ENCODE data around the gene RETN. TPM values are rescaled to one million over a fixed set of nuclear protein-coding genes. Genes with fewer than 3 reads are reported as not detected.

RETN gene
- total and polyA plus RNA-seq, 2 experiments from 2014 or later, result not detected

DNA sequence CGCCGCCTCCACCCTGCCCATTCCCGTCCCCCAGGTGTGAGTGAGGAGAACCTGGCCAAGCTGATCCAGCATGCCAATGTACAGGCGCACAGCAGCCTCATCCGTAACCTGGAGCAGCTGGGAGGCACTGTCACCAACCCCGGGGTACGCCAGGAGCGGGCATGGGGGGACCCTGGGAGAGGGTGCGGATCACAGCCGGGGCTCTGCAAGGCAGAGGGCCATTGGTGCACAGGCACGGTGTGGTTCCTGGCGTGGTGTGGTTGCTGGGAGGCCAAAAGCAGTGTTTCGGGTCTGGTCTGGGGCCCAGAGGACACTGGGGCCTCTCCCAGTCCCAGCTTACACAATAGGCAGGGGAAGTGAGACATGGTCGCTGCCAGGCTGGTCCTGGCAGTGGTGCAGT lies 23.7 kb upstream of the RETN start:
- no peak for ATAC-seq
- no peaks in the 10 kb centered on the region; the same call in 1 of the 2 replicates for H4K20me1 ChIP-seq (replicated peaks; ENCODE audit: insufficient read depth)
- DNase-seq (ENCODE audit: low spot score), result no peak
- no peaks in the 10 kb centered on the region for H3K4me1 ChIP-seq (ENCODE audit: insufficient read depth)
- no peak overlapping the region for H3K4me2 ChIP-seq
- Mint-ChIP-seq H3K36me3 (ENCODE audit: low read depth) (peaks cover 3% of the 10 kb centered on the region; the same call in 1 of the 3 replicates), H3K9me3 (no peaks in the 10 kb centered on the region), H3K27ac (no peak overlapping the region), H3K4me3 (no peak overlapping the region), H3K27me3 (ENCODE audit: insufficient read depth, low read depth, poor library complexity) (peaks cover 10% of the 10 kb centered on the region), H3K4me1 (no peaks in the 10 kb centered on the region)
- H3K79me2 ChIP-seq (replicated peaks; ENCODE audit: insufficient read depth), result no peaks in the 10 kb centered on the region
- H3K9me2 ChIP-seq (ENCODE audit: insufficient read depth), result no peaks in the 10 kb centered on the region
- no peak for TF ChIP-seq STAT1 (IDR thresholded peaks at IDR 0.05; ENCODE audit: unreplicated experiment)
- TF ChIP-seq, protein P1, sequence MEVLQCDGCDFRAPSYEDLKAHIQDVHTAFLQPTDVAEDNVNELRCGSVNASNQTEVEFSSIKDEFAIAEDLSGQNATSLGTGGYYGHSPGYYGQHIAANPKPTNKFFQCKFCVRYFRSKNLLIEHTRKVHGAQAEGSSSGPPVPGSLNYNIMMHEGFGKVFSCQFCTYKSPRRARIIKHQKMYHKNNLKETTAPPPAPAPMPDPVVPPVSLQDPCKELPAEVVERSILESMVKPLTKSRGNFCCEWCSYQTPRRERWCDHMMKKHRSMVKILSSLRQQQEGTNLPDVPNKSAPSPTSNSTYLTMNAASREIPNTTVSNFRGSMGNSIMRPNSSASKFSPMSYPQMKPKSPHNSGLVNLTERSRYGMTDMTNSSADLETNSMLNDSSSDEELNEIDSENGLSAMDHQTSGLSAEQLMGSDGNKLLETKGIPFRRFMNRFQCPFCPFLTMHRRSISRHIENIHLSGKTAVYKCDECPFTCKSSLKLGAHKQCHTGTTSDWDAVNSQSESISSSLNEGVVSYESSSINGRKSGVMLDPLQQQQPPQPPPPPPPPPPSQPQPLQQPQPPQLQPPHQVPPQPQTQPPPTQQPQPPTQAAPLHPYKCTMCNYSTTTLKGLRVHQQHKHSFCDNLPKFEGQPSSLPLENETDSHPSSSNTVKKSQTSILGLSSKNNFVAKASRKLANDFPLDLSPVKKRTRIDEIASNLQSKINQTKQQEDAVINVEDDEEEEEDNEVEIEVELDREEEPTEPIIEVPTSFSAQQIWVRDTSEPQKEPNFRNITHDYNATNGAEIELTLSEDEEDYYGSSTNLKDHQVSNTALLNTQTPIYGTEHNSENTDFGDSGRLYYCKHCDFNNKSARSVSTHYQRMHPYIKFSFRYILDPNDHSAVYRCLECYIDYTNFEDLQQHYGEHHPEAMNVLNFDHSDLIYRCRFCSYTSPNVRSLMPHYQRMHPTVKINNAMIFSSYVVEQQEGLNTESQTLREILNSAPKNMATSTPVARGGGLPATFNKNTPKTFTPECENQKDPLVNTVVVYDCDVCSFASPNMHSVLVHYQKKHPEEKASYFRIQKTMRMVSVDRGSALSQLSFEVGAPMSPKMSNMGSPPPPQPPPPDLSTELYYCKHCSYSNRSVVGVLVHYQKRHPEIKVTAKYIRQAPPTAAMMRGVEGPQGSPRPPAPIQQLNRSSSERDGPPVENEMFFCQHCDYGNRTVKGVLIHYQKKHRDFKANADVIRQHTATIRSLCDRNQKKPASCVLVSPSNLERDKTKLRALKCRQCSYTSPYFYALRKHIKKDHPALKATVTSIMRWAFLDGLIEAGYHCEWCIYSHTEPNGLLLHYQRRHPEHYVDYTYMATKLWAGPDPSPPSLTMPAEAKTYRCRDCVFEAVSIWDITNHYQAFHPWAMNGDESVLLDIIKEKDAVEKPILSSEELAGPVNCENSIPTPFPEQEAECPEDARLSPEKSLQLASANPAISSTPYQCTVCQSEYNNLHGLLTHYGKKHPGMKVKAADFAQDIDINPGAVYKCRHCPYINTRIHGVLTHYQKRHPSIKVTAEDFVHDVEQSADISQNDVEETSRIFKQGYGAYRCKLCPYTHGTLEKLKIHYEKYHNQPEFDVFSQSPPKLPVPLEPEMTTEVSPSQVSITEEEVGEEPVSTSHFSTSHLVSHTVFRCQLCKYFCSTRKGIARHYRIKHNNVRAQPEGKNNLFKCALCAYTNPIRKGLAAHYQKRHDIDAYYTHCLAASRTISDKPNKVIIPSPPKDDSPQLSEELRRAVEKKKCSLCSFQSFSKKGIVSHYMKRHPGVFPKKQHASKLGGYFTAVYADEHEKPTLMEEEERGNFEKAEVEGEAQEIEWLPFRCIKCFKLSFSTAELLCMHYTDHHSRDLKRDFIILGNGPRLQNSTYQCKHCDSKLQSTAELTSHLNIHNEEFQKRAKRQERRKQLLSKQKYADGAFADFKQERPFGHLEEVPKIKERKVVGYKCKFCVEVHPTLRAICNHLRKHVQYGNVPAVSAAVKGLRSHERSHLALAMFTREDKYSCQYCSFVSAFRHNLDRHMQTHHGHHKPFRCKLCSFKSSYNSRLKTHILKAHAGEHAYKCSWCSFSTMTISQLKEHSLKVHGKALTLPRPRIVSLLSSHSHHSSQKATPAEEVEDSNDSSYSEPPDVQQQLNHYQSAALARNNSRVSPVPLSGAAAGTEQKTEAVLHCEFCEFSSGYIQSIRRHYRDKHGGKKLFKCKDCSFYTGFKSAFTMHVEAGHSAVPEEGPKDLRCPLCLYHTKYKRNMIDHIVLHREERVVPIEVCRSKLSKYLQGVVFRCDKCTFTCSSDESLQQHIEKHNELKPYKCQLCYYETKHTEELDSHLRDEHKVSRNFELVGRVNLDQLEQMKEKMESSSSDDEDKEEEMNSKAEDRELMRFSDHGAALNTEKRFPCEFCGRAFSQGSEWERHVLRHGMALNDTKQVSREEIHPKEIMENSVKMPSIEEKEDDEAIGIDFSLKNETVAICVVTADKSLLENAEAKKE (CRISPR knock-in tag; IDR thresholded peaks at IDR 0.05), result no peak
- no peak for TF ChIP-seq EZH2phosphoT487 (IDR thresholded peaks at IDR 0.05; ENCODE audit: unreplicated experiment)
- no peak for TF ChIP-seq POLR2AphosphoS5 (IDR thresholded peaks at IDR 0.05; ENCODE audit: low read depth)
- TF ChIP-seq, protein P2, sequence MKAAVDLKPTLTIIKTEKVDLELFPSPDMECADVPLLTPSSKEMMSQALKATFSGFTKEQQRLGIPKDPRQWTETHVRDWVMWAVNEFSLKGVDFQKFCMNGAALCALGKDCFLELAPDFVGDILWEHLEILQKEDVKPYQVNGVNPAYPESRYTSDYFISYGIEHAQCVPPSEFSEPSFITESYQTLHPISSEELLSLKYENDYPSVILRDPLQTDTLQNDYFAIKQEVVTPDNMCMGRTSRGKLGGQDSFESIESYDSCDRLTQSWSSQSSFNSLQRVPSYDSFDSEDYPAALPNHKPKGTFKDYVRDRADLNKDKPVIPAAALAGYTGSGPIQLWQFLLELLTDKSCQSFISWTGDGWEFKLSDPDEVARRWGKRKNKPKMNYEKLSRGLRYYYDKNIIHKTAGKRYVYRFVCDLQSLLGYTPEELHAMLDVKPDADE (IDR thresholded peaks at IDR 0.05), result no peak
- TF ChIP-seq, protein P3, sequence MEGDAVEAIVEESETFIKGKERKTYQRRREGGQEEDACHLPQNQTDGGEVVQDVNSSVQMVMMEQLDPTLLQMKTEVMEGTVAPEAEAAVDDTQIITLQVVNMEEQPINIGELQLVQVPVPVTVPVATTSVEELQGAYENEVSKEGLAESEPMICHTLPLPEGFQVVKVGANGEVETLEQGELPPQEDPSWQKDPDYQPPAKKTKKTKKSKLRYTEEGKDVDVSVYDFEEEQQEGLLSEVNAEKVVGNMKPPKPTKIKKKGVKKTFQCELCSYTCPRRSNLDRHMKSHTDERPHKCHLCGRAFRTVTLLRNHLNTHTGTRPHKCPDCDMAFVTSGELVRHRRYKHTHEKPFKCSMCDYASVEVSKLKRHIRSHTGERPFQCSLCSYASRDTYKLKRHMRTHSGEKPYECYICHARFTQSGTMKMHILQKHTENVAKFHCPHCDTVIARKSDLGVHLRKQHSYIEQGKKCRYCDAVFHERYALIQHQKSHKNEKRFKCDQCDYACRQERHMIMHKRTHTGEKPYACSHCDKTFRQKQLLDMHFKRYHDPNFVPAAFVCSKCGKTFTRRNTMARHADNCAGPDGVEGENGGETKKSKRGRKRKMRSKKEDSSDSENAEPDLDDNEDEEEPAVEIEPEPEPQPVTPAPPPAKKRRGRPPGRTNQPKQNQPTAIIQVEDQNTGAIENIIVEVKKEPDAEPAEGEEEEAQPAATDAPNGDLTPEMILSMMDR (conservative IDR thresholded peaks at IDR 0.05; ENCODE audit: low read depth in 2 of 2), result no peak
- TF ChIP-seq, protein P4, sequence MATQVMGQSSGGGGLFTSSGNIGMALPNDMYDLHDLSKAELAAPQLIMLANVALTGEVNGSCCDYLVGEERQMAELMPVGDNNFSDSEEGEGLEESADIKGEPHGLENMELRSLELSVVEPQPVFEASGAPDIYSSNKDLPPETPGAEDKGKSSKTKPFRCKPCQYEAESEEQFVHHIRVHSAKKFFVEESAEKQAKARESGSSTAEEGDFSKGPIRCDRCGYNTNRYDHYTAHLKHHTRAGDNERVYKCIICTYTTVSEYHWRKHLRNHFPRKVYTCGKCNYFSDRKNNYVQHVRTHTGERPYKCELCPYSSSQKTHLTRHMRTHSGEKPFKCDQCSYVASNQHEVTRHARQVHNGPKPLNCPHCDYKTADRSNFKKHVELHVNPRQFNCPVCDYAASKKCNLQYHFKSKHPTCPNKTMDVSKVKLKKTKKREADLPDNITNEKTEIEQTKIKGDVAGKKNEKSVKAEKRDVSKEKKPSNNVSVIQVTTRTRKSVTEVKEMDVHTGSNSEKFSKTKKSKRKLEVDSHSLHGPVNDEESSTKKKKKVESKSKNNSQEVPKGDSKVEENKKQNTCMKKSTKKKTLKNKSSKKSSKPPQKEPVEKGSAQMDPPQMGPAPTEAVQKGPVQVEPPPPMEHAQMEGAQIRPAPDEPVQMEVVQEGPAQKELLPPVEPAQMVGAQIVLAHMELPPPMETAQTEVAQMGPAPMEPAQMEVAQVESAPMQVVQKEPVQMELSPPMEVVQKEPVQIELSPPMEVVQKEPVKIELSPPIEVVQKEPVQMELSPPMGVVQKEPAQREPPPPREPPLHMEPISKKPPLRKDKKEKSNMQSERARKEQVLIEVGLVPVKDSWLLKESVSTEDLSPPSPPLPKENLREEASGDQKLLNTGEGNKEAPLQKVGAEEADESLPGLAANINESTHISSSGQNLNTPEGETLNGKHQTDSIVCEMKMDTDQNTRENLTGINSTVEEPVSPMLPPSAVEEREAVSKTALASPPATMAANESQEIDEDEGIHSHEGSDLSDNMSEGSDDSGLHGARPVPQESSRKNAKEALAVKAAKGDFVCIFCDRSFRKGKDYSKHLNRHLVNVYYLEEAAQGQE (IDR thresholded peaks at IDR 0.05; ENCODE audit: unreplicated experiment), result no peak
- no peak for TF ChIP-seq ZNF114 (CRISPR knock-in tag; IDR thresholded peaks at IDR 0.05)
- no peak for TF ChIP-seq ZNF331 (CRISPR knock-in tag; IDR thresholded peaks at IDR 0.05; ENCODE audit: low read depth)
- no peak for TF ChIP-seq NANOG (IDR thresholded peaks at IDR 0.05; ENCODE audit: borderline replicate concordance)
- no peak for TF ChIP-seq EZH2 (IDR thresholded peaks at IDR 0.05; ENCODE audit: low read depth, unreplicated experiment)
- H3K4me3 ChIP-seq, result no peak overlapping the region
- H3K27me3 ChIP-seq (ENCODE audit: insufficient read depth), result no peaks in the 10 kb centered on the region
- peaks cover 2% of the 10 kb centered on the region for H3F3A ChIP-seq (replicated peaks; ENCODE audit: low read depth)
- H2AFZ ChIP-seq, result no peak overlapping the region
- H3K27ac ChIP-seq (ENCODE audit: low read depth), result no peak overlapping the region
- no peaks in the 10 kb centered on the region for H3K36me3 ChIP-seq (ENCODE audit: insufficient read depth)
